ENCODE measurements around the gene SOAT2.

The SOAT2 gene

GRCh38 chr12:53067993-53068770 lies 35.1 kb upstream of the SOAT2 start:
- no peak for TF ChIP-seq CTCF (IDR thresholded peaks at IDR 0.05)

- TF ChIP-seq CTCF (IDR thresholded peaks at IDR 0.05): no peak
These were observed 34.3 kb upstream of the SOAT2 start for GRCh38 chr12:53068811-53069585.

DNA sequence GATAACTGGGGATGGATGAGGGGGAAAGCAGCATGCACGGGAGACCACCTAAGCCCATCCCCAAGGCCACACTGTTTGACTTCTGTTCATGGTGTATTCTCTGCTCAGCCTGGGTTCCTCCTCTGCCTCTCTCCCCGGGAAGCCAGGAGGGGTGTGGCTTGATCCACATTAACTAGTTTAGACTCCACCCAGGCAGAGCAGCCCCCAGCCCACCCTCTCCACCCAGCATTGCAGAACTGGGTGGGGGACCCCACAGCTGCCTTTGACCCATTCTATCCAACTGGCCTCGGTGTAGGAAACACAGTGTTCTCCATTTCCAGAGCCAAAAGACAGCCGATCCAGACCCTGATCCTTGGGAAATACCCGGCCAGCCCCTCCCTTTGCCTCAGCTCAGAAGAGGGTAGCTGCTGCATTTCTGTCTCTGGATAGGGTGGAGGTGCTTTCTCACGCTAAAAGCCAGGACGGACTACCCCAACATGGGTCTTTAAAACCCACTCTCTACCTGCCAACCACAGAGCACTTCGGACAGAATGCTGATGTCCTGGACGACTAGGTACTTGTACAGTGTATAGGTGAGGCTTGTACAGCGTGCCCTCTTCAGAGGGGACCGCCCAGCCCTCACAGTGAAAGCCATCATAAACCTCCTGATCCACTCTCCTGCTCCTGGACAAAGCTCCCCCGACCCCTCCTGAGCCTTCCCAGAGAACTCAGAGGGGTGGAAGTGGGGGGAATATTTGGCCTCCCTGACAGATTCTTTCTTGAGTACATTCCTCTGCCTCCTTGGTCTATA lies 33.5 kb upstream of the SOAT2 start:
- TF ChIP-seq CTCF (IDR thresholded peaks at IDR 0.05): no peak

DNA sequence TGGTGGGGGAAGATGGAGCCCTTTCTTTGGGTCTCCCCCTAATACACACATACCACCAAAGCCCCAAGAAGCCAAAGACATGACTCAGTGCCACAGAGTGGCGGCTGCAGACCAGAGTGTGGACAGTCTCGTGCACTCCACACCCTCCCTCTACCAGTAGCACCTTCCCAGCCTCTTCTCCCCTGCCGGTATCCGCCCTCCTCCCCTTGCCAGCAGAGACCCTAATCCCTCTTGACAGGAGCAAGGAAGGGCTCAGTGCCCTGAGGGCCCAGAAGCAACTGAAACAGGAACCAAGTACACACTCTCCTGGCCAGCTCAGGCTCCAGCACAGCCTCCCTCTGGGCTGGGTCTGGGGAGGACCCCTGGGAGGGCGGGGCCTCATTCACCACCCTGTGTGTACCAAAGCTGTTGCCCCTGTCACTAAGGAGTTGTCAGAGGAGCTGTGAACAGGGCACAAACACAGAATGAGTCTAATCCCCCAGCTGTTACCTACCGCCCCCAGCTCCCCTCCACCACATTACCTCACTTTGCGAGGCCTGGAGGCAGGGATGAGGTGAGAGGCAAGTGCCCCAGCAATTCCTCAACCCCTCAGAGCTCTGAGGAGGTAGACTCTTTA lies 32.3 kb upstream of the SOAT2 start:
- TF ChIP-seq CTCF (IDR thresholded peaks at IDR 0.05): no peak

- no peak for TF ChIP-seq CTCF (IDR thresholded peaks at IDR 0.05)
These were observed 31.4 kb upstream of the SOAT2 start for GRCh38 chr12:53071591-53072551.

DNA sequence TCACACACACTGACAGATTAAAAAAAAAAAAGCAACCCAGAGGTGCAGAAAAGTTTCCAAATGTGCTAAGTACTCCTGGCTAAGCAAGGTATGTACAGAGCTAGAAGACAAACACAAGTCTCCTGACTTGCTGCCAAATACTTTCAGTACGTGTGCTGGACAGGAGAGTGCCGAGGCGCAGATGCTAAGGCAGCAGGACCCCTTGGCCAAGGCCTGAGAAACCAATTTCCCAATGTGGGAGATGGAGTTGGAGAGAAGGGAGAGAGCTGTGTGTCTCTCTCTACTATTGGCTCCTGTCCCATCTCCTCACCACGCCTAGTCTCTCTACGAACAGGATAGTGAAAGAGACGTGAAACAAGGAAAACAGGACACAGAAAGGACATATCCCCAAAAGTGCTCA lies 29.4 kb upstream of the SOAT2 start:
- no peak for TF ChIP-seq CTCF (IDR thresholded peaks at IDR 0.05)
